GM19099 (cell line): ENCODE measurements around the gene CTTN.

ENCODE experiments used
- POLR2A ChIP-seq: IDR thresholded peaks from 3 replicates; pipeline ENCODE4 v1.6.1; 2011; ENCODE audit warnings: low read depth; ENCODE audit not compliant: insufficient read length; ENCODE audit errors: extremely low read depth

CTTN gene

GRCh38 chr11:70466596-70466995, 68.3 kb downstream of the CTTN start:
- TF ChIP-seq POLR2A: no peak

- TF ChIP-seq POLR2A: no peak
These were observed 69.1 kb downstream of the CTTN start for GRCh38 chr11:70467201-70468085.

DNA sequence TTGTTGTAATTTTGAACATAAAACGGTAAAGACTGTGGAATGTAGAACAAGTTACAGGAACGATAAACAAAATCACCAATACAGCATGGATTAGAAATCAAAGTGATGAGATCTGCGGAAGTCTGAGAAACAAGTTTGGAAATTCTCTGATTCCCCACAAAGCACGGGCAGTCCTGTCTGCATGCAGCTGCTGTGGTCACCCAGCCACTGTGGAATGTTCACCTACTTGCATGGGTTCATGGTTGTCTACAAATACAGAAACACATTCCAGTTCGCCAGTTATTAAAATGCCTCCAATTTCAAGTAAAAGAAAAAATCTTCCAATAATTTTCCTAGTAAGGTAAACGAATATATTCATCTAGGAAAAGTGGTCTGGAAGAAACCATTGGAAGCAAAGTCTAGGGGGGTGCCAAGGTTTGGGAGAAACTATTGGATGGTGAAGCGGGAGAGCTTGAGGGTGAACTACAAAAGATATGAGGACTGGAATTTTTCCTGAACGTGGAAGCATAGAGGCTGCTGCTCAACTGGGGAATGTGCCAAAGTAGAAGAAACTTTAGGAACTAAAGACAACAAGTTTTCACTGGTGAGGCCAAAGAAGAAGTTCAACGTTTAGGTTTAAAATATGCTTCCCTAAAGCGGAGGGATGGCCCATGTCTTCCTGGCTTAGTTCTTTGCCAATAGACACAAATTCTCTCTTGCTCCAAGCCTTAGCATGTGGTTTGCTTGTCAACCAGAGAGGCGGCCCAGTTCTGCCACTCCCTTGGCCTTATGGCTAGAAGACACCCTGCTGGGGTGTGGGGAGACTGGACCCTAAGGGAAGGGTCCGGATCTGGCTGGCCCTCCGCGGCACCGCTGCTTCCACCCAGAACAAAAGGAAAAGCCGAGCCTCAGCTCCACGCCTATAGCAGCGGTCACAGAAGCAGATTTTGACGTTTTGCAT, 70.2 kb downstream of the CTTN start:
- TF ChIP-seq POLR2A: no peak

DNA sequence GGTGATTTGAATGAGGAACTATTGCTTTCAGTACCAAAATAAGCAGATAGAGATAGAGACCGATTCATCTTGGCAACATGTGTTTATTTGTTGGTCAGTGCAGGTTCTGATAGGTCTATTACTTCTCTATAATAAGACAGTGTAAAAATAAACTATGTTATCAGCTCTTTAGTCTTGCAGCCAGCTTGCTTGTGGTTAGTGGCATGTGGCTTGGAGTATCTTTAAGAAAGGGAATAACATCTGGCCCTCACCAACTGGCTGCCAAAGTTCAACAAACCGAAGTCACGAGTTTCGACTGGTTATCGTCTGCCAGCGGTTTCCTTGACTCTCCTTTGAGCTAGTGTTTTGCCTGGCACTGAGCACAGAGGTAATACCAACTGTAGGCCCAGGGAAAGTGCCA, 71.8 kb downstream of the CTTN start:
- TF ChIP-seq POLR2A: no peak

DNA sequence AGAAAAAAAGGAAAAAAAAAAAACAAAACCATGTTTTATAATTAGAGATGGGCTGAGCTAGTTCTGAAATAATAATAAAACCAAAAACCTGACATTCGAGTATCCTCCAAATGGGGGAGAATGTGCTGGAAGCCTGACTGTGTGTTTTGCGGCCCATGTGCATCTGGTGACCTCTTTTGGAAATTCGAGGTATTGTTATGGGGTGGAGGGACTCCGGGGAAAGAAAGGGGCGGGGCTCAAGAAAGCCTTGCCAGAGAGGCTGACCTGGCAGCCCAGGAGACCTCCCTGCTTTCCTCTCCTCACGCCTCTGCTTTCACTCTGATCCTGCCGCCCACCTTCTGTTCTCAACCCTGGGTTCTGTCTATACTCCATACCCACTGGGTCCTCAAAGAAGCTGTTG, 72.9 kb downstream of the CTTN start:
- no peak for TF ChIP-seq POLR2A

- TF ChIP-seq POLR2A: no peak
These were observed 73.9 kb downstream of the CTTN start for GRCh38 chr11:70472240-70472639.

DNA sequence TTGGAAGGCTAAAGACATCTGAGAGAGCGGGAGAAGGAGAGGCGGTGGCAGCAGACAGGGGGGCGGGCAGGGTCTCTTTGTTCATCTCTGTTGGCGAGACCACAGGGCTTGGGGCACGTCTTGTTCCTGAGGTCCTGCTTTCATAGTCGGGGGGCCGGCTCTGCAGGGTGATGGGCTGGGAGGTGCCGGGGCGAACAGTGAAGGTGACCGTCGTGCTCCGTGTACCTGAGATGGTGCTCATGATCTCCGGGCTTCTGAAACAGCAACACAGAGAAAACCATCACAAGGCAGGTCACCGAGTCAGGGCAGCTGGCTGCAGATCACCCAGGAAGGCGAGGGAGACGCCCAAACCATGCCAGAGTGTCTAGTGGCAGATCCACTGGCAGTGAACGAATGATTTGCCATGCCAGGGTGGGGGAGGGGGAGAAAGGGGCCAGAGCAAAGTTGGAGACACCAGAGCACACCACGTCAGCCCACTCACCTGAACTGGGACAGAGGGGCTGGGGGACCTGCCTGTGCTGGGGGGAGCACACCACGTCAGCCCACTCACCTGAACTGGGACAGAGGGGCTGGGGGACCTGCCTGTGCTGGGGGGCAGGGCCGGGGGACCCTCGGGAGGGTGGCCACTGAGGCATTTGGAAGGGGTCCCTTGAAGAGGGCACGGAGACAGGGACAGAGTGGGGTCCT, 75.0 kb downstream of the CTTN start:
- TF ChIP-seq POLR2A: no peak

DNA sequence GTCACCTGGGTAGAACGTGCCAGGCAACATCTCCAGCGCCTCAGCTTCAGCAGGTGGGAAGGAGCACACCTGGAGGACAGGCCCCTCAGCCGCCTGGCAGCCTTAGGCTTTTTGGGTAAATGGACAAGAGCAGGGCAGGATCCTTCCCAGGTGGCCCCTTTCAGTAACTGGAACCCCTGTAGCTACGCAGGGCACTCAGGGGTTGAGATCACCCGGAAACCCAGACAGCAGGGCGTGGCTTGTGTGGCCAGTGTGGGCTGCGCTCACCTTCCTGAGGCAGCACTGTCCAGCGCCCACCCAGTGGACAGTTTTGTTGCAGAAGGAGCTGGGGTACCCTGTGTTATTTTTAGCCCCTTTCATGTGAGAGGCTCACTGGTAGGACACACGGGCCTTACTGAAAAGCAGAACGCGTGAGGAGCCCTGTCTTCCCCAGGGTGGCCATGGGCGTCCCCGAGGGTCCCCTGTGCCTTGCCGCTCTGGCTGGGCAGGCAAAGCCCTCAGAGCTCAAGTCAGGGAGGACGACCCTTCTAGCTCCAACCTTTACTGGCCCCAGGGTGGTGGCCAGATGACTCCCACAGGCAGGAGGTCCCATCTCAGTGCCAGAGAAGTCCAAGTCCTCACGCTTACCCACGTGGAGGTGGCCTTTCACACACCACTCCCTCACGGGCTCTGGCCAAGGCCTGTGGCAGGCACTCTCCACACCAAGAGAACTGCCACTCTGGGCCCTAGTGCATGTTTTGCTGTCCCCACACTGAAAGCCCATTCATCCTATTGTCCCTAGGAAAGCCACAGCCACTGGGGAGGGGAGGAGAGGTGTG, 75.8 kb downstream of the CTTN start:
- no peak for TF ChIP-seq POLR2A

GRCh38 chr11:70474710-70475109, 76.4 kb downstream of the CTTN start:
- TF ChIP-seq POLR2A: no peak

DNA sequence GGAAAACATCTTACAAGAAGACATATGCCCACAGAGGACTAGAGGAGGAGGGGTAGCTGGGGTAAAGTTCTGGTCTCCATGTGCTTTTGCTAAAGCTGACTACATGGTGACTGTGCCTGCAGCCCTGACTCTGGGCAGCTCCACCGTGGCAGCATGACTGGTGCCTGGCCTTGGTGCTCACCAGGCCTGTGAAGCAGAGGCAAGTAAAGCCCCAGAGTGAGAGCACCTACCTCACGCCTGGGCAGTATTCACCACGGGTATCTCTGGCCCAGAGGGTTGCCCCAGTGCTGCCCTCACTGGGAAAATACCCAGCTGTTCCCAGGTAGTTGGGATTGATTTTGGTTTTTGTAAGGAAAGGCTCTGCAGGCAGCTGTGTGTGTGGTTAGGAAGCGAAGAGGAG, 78.3 kb downstream of the CTTN start:
- TF ChIP-seq POLR2A: no peak

DNA sequence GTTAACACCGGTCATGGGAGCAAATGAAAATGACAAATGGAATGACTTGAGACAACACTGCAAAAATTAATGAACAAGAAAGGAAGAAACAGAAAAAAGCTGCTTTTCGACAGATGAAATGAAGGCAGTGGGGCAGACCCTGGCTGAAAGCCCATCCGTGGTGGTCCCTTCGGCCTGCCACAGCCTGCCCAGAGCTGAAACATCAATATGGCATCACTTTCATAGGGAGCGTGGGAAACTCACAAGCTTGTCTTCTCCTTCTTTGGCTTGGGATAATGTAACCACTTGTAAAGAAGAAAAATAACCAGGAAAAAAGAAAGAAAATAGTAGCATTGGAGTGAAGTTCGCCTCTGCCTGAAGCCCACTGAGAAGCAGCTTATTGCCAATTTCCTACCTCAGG, 78.8 kb downstream of the CTTN start:
- TF ChIP-seq POLR2A: no peak

DNA sequence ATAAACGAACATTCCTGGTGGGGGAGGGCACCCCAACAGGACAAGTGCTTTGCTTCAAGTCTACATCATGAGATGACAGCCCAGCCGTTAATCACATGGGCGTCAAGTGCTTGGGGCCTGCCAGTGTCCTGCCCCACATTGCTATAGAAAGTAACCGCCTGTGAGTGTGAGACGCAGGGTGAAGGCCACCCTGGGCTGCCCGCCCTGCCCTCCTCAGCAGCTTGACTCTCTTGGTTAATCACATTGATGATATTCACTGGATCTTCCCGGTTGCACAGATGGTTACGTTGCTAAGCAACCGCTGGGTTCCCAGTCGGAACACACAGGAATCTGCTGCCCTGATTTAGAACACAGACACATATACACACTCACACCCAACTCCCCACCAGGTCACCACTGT, 79.3 kb downstream of the CTTN start:
- TF ChIP-seq POLR2A: no peak

GRCh38 chr11:70478166-70478890, 80.0 kb downstream of the CTTN start:
- TF ChIP-seq POLR2A: no peak

GRCh38 chr11:70480711-70481110, 82.4 kb downstream of the CTTN start:
- TF ChIP-seq POLR2A: no peak
